Prostate gland (tissue), 2 donors: ENCODE results near the gene GCM1. TPM values are rescaled to one million over a fixed set of nuclear protein-coding genes. Genes with fewer than 3 reads are reported as not detected.

ENCODE experiments used
- DNase-seq: peaks from one replicate; pipeline ENCODE4 v3.0.0-alpha.2; 2019; ENCODE audit warnings: low spot score
- H3K27ac ChIP-seq, 2 donors: fragments of 200-600 bp; sonication (generic); 2 replicates each; pipeline ENCODE4 v1.5.1; 2017 to 2019
- H3K27me3 ChIP-seq: fragments of 200-600 bp; sonication (generic); replicated peaks from 2 replicates; pipeline ENCODE4 v1.5.1; 2019; ENCODE audit not compliant: insufficient read depth
- H3K36me3 ChIP-seq, 2 donors: fragments of 200-600 bp; sonication (generic); 1 replicate in 1 of 2; 2 replicates in 1 of 2; pipeline versions ENCODE4 v1.5.1 to v1.8.1; 2017 to 2019
- H3K4me1 ChIP-seq: fragments of 200-600 bp; sonication (generic); replicated peaks from 2 replicates; pipeline ENCODE4 v1.5.1; 2019
- H3K4me3 ChIP-seq, 2 donors: fragments of 200-600 bp; sonication (generic); 2 replicates each; pipeline ENCODE4 v1.5.1; 2017 to 2019
- H3K9me3 ChIP-seq: fragments of 200-600 bp; sonication (generic); 2 replicates; pipeline ENCODE4 v1.5.1; 2017
- CTCF ChIP-seq, 4 experiments: fragments of 200-600 bp in 2 of 4; fragments of 450-650 bp in 2 of 4; sonication (generic) in 2 of 4; IDR thresholded peaks; 1 replicate in 3 of 4; 2 replicates in 1 of 4; pipeline ENCODE4 v1.5.1; 2016 to 2019; ENCODE audit warnings: antibody characterized with exemption in 4 of 4, mild to moderate bottlenecking in 2 of 4, moderate library complexity in 2 of 4
- POLR2A ChIP-seq: fragments of 450-650 bp; IDR thresholded peaks from one replicate; pipeline ENCODE4 v1.6.1; 2016; ENCODE audit warnings: antibody characterized with exemption, mild to moderate bottlenecking
- POLR2AphosphoS5 ChIP-seq: sonication (generic); formaldehyde crosslinking; IDR thresholded peaks from one replicate; pipeline ENCODE4 v1.6.1; 2017; ENCODE audit warnings: antibody characterized with exemption
- whole genome bisulfite sequencing: methylation state at CpG from one replicate; pipeline ENCODE4 v1.1.5; 2018; 5-methylcytosine and 5-hydroxymethylcytosine counted together
- intact Hi-C: fragments of 100-400 bp; cut with DNase I; formaldehyde crosslinking; loops from one replicate; pipeline ENCODE4 v1.14.2; 2022
- small RNA-seq, 2 donors: library from RNA; depleted of rRNA; stranded (forward); fragments of <200 nt; gene quantifications; one replicate each; pipeline ENCODE3, GENCODE V24; 2016
- total RNA-seq, 2 donors: library from RNA; depleted of rRNA; stranded (reverse); fragments of >200 nt; gene quantifications; one replicate each; pipeline ENCODE4 v1.1.0, GENCODE V29; 2016

GCM1 gene
- total RNA-seq, 2 donors from 2014 or later = 0.09 to 0.34 TPM

- Histone ChIP-seq H3K36me3 (peaks cover 0 to 6% of the 10 kb centered on the region in 2 donors), H3K4me1 (no peaks in the 10 kb centered on the region), H3K9me3 (no peaks in the 10 kb centered on the region), H3K27me3 (no peaks in the 10 kb centered on the region), H3K27ac (no peak overlapping the region), H3K4me3 (no peak overlapping the region)
- 95% methylated on average over 3 of the region's 3 CpGs for whole genome bisulfite sequencing
- TF ChIP-seq POLR2A = no peak
- TF ChIP-seq POLR2AphosphoS5 = no peak
- TF ChIP-seq CTCF (IDR thresholded peaks at IDR 0.05) = no peak
- intact Hi-C loops = no loop called here
- no peak for DNase-seq
Measured at GRCh38 chr6:53095270-53095669, 53.4 kb downstream of the GCM1 start.

GRCh38 chr6:53090576-53090975, 58.1 kb downstream of the GCM1 start:
- Histone ChIP-seq H3K9me3 (no peaks in the 10 kb centered on the region), H3K36me3 (peaks cover 0 to 6% of the 10 kb centered on the region in 2 donors), H3K27me3 (no peaks in the 10 kb centered on the region), H3K27ac (no peak overlapping the region), H3K4me3 (no peak overlapping the region), H3K4me1 (no peaks in the 10 kb centered on the region)
- intact Hi-C loops = no loop called here
- WGBS = 77% methylated on average over 2 of the region's 2 CpGs
- TF ChIP-seq POLR2AphosphoS5 (no peak), POLR2A (no peak)
- DNase-seq = no peak

GRCh38 chr6:53089948-53090347, 58.7 kb downstream of the GCM1 start:
- H3K36me3 ChIP-seq = peaks cover 0 to 6% of the 10 kb centered on the region in 2 donors
- no peak overlapping the region for H3K27ac ChIP-seq
- no peak for DNase-seq
- H3K4me1 ChIP-seq = no peaks in the 10 kb centered on the region
- H3K27me3 ChIP-seq = no peaks in the 10 kb centered on the region
- TF ChIP-seq POLR2A = no peak
- TF ChIP-seq CTCF (IDR thresholded peaks at IDR 0.05) = no peak
- TF ChIP-seq POLR2AphosphoS5 = no peak
- no peaks in the 10 kb centered on the region for H3K9me3 ChIP-seq
- H3K4me3 ChIP-seq = no peak overlapping the region
- intact Hi-C loops = no loop called here

- WGBS = 56% methylated on average over 2 of the region's 2 CpGs
- Histone ChIP-seq H3K4me1 (no peaks in the 10 kb centered on the region), H3K36me3 (no peaks in the 10 kb centered on the region), H3K27ac (no peak overlapping the region), H3K9me3 (no peaks in the 10 kb centered on the region), H3K27me3 (no peaks in the 10 kb centered on the region), H3K4me3 (no peak overlapping the region)
- TF ChIP-seq POLR2AphosphoS5 = no peak
- TF ChIP-seq POLR2A = no peak
- TF ChIP-seq CTCF (IDR thresholded peaks at IDR 0.05) = no peak
- DNase-seq = no peak
- intact Hi-C loops = no loop called here
Measured at GRCh38 chr6:53086302-53086701, 62.3 kb downstream of the GCM1 start.

GRCh38 chr6:53080813-53081212, 67.8 kb downstream of the GCM1 start:
- no peaks in the 10 kb centered on the region for H3K4me1 ChIP-seq
- no peak for TF ChIP-seq POLR2AphosphoS5
- no peak for TF ChIP-seq CTCF (IDR thresholded peaks at IDR 0.05)
- TF ChIP-seq POLR2A = no peak
- no peak overlapping the region for H3K4me3 ChIP-seq
- intact Hi-C loops = no loop called here
- H3K27ac ChIP-seq = no peak overlapping the region
- DNase-seq = no peak
- H3K27me3 ChIP-seq = no peaks in the 10 kb centered on the region
- WGBS = 100% methylated on average over 1 of the region's 1 CpG
- no peaks in the 10 kb centered on the region for H3K36me3 ChIP-seq
- no peaks in the 10 kb centered on the region for H3K9me3 ChIP-seq

Small RNA genes within 50 kb of the gene (small RNA-seq; reads per million reads assigned to genes)
- gene RN7SL244P (0 reads per million in 2 donors), gene RNU6-464P (0 reads per million in 2 donors)

Other genes starting within 250 kb of the GCM1 start
- gene GSTA3, start 239.1 kb downstream of the GCM1 start, total RNA-seq = 10 to 100 TPM in 1 of 2 donors, not detected in 1; 20.2 TPM
- 10 to 100 TPM; 62.2 to 96.7 TPM for gene GSTA4, start 153.6 kb downstream of the GCM1 start, total RNA-seq
- gene CILK1, start 87.0 kb downstream of the GCM1 start, total RNA-seq = 10 to 100 TPM; 19.1 to 27.2 TPM
- 10 to 100 TPM; 55.6 to 89.2 TPM for gene FBXO9, start 83.4 kb downstream of the GCM1 start, total RNA-seq
- 100 to 1,000 TPM; 193 to 353 TPM for gene ELOVL5, start 200.1 kb upstream of the GCM1 start, total RNA-seq